NT2/D1 (cell line): ENCODE data around the gene EPHA7.

ENCODE experiments used
- YY1 ChIP-seq: IDR thresholded peaks from 2 replicates; pipeline ENCODE4 v1.6.1; 2011; ENCODE audit not compliant: insufficient read length, insufficient read depth
- ZNF274 ChIP-seq: IDR thresholded peaks from 2 replicates; pipeline ENCODE4 v1.6.1; 2011; ENCODE audit warnings: mild to moderate bottlenecking, low read depth, low read length

GRCh38 chr6:93418408-93419303 lies 703 bp downstream of the EPHA7 start:
- TF ChIP-seq YY1 (no peak), ZNF274 (no peak)
